Fibroblast of pulmonary artery (primary cell): ENCODE results near the gene SLC16A12.
A peak's percentile ranks its signal among the peaks of the same experiment; 100 is the strongest.
"Not testable (repeated sequence)": the region's sequence is repeated elsewhere in the genome, so short reads cannot be mapped to it uniquely, and the experiment has no call there.

Source experiments
- DNase-seq: peaks from one replicate; pipeline ENCODE4 v3.0.0-alpha.2; 2010; ENCODE audit warnings: low read depth
- H3K4me3 ChIP-seq: replicated peaks from 2 replicates; pipeline ENCODE4 v1.5.1; 2011; ENCODE audit warnings: low read depth, mild to moderate bottlenecking, control low read depth, low read length, moderate library complexity
- TF ChIP-seq, protein P1 (sequence below): IDR thresholded peaks from 2 replicates; pipeline ENCODE4 v1.5.1; 2011; ENCODE audit warnings: mild to moderate bottlenecking, control low read depth, low read length, inconsistent platforms; ENCODE audit errors: missing control alignments

The SLC16A12 gene

DNA sequence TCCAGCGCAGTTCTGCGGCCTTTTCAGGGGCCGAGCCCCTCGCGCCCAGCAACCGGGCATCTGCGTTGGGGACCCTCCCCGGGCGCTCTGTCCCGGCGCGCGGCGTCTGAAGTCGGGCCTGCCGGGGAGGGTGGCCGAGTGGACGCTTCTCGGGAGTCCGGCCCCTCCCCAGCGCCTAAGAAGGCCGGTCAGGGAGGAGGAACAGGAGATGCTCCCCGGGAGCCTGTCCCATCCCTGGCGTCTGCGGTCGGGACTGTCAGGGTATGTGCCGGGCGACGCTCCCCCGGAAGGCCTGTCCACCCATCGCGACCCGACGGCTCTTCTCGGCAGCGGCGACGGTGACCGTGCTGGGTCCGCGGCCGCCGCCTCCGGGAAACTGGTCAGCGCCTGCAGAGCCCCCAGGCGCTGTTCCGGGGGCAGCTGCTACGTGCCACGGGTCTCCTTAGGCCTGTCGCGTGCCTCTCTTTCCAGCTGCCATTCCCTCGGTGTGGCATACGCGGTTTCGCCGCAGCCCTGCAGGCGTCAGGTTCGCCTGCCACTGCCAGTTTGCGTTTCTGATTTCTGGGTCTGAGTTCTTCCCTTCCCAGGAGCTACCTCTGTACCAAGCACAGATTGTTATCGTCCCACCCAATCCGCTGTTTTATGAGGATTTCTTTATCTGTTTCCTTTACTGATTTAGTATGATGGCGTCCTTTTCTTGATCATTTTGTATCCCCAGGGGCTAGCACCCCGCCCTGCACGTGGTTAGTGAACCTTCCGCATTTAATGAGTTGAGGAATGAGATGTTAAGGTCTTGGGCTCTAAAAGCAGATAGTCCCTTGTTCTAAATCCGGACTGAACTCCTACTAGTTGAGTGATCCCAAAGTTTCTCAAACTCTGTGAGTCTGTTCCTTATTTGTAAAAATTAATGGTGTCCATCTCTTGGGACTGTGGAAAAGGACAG, 120.2 kb downstream of the SLC16A12 start:
- peak overlapping the region; percentile 68 for H3K4me3 ChIP-seq
- DNase-seq = peak; percentile 29
- TF ChIP-seq, protein P1, sequence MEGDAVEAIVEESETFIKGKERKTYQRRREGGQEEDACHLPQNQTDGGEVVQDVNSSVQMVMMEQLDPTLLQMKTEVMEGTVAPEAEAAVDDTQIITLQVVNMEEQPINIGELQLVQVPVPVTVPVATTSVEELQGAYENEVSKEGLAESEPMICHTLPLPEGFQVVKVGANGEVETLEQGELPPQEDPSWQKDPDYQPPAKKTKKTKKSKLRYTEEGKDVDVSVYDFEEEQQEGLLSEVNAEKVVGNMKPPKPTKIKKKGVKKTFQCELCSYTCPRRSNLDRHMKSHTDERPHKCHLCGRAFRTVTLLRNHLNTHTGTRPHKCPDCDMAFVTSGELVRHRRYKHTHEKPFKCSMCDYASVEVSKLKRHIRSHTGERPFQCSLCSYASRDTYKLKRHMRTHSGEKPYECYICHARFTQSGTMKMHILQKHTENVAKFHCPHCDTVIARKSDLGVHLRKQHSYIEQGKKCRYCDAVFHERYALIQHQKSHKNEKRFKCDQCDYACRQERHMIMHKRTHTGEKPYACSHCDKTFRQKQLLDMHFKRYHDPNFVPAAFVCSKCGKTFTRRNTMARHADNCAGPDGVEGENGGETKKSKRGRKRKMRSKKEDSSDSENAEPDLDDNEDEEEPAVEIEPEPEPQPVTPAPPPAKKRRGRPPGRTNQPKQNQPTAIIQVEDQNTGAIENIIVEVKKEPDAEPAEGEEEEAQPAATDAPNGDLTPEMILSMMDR = no peak

DNA sequence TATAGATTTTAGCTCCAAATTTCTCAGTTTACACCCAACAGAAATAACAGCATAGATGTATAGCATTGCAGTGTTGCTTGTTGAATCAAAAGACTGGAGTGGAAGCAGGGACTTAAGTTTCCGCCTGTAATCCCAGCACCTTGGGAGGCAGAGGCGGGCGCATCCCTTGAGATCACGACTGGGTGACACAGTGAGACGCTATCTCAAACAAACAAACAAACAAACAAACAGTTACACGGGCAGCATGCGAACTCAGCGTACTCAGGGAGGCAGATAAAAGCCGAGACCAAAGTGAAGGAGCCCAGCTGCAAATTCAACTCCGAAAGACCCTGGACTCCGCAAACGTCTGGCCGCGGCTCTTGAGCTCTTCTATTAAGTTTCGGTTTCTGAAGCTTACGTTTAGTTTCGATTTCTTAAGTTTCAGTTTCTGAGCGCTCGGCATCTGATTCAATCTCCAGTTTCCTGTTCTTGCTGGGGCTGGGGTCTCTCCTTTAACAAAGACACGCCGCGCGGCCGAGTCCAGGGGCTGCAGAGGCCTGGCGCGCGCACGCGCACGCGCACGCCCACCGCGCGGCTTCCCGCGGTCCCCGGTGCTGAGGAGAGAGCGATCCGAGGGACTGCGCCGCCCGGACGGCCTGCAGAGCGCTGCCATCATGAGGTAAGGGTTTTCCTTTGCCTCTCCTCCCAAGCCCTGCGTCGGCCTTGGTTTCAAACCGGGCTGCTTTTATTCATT, 121.1 kb downstream of the SLC16A12 start, which contains the start of gene IFIT5:
Gene IFIT5 (plus strand): TSS at position 423 of the 733 bp plus-strand sequence. CDS start 231 bp downstream, at position 654.
- peak; percentile 74 for DNase-seq
- TF ChIP-seq, protein P1 = no peak
- H3K4me3 ChIP-seq = peak within 1 kb of the TSS; percentile 68

DNA sequence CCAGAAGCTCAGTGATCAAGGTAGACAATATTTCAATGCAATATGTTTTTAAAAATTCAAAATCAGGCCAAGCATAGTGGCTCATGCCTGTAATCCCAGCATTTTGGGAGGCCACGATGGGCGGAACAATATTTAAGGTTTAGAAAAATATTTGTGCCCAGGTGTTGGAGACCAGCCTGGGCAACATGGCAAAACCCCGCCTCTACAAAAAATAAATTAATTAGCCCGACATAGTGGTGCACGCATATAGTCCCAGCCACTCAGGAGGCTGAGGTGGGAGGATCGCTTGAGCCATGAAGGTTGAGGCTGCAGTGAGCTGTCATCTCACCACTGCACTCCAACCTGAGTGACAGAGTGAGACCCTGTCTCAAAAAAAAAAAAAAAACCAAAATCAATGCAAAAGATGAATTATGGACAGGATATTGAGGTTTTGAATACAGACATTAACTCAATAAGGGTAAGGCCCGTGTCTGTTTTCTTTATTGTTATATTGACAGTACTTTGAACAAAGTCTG, 121.9 kb downstream of the SLC16A12 start:
- DNase-seq = no peak
- TF ChIP-seq, protein P1 = no peak
- peak overlapping the region; percentile 68 for H3K4me3 ChIP-seq

DNA sequence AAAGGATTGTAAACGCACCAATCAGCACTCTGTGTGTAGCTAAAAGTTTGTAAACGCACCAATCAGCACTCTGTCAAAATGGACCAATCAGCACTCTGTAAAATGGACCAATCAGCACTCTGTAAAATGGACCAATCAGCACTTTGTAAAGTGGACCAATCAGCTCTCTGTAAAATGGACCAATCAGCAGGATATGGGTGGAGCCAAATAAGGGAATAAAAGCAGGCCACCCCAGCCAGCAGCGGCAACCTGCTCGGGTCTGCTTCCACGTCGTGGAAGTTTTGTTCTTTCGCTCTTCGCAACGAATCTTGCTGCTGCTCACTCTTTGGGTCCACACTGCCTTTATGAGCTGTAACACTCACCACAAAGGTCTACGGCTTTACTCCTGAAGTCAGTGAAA, 123.1 kb downstream of the SLC16A12 start:
- not testable (repeated sequence) for H3K4me3 ChIP-seq, DNase-seq

DNA sequence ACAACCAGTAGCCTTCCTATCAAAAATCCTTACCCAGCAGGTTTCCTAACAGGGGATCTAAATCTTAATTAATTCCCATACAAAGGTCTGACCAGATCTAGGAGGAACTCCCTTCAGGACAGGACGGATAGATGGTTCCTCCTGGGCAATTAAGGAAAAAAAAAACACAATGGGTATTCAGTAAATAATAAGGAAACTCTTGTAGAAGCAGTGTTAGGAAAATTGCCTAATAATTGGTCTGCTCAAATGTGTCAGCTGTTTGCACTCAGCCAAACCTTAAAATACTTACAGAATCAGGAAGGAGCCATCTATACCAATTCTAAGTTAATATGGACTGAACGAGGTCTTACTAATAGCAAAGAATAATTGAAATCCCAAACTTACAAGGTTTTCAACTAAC, 124.3 kb downstream of the SLC16A12 start:
- H3K4me3 ChIP-seq, DNase-seq: not testable (repeated sequence)

DNA sequence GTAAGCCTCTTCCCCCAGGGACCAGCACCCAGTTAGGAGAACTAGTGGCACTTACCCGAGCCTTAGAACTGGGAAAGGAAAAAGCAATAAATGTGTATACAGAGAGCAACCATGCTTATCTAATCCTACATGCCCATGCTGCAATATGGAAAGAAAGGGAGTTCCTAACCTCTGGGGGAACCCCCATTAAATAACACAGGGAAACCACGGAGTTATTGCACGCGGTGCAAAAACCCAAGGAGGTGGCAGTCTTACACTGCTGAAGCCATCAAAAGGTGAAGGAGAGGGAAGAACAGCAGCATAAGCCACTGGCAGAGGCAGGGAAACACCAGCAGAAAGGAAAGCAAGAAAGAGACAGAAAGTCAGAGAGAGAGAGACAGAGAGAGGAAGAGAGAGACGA, 124.8 kb downstream of the SLC16A12 start:
- not testable (repeated sequence) for H3K4me3 ChIP-seq, DNase-seq

DNA sequence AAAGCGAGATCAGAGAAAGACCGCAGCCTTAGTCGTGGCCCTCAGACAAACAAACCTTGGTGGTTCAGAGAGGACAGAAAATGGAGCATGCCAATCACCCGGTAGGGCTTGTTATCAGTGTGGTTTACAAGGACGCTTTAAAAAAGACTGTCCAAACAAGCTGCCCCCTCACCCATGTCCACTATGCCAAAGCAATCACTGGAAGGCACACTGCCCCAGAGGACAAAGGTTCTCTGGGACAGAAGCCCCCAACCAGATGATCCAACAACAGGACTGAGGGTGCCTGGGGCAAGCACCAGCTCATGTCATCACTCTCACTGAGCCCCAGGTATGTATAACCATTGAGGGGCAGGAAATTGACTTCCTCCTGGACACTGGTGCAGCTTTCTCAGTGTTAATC, 126.1 kb downstream of the SLC16A12 start:
- not testable (repeated sequence) for DNase-seq

DNA sequence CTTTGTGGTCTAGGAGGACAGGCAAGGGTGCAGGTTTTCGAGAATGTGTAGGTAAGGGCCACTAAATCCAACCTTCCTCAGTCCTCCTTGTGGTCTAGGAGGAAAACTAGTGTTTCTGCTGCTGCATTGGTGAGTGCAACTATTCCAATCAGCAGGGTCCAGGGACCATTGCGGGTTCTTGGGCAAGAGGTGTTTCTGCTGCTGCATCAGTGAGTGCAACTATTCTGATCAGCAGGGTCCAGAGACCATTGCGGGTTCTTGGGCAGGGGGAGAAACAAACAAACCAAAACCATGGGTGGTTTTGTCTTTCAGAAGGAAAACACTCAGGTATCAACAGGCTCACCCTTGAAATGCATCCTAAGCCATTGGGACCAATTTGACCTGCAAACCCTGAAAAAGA, 127.6 kb downstream of the SLC16A12 start:
- H3K4me3 ChIP-seq, DNase-seq: not testable (repeated sequence)

More for the DNA sequence above, 126.1 kb downstream of the SLC16A12 start:
- H3K4me3 ChIP-seq = not testable (repeated sequence)

DNA sequence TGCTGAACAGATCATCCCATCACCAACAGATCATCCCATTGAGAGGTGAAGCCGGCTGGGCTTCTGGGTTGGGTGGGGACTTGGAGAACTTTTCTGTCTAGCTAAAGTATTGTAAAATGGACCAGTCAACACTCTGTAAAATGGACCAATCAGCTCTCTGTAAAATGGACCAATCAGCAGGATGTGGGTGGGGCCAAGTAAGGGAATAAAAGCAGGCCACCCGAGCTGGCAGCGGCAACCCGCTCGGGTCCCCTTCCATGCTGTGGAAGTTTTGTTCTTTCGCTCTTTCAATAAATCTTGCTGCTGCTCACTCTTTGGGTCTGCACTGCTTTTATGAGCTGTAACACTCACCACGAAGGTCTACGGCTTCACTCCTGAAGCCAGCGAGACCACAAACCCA, 129.2 kb downstream of the SLC16A12 start:
- not testable (repeated sequence) for DNase-seq, H3K4me3 ChIP-seq
